B cell (primary cell): Measurements from ENCODE around the gene SSU72.
"Not testable (repeated sequence)": the region's sequence is repeated elsewhere in the genome, so short reads cannot be mapped to it uniquely, and the experiment has no call there.

Experiments
- CTCF ChIP-seq: fragments of 200-600 bp; IDR thresholded peaks from one replicate; pipeline ENCODE4 v1.8.0; 2022; ENCODE audit warnings: antibody characterized with exemption, mild to moderate bottlenecking
- EZH2 ChIP-seq: IDR thresholded peaks from 2 replicates; pipeline ENCODE4 v1.6.1; 2012; ENCODE audit warnings: borderline replicate concordance, low read depth, mild to moderate bottlenecking, moderate library complexity, low read length; ENCODE audit not compliant: insufficient read depth, poor library complexity, severe bottlenecking

DNA sequence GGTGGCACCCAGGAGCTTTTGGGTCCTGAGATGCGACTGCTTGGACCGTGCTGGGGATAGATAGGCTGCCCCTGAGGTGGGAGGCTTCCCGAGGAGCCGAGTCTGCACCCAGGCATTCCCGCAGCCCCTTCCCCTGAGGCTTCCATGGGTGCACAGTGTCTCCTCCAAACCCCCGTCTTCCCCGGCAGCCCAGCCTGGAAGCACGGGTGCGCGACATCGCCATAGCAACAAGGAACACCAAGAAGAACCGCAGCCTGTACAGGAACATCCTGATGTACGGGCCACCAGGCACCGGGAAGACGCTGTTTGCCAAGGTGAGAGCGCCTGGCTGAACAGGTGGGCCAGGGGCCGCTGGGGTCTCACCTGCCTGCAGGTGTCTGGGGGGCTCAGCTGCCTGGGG lies 51.0 kb downstream of the SSU72 start:
- TF ChIP-seq CTCF, EZH2: not testable (repeated sequence)
